KMS-11 (cell line): ENCODE measurements around the gene ZDHHC9.

Experiments
- H2AFZ ChIP-seq: fragments of 200-600 bp; sonication (generic); 2 replicates; pipeline ENCODE4 v1.6.1; 2016; ENCODE audit warnings: antibody characterized with exemption, mixed run types, low read depth
- H3K27ac ChIP-seq: fragments of 200-600 bp; sonication (generic); 2 replicates; pipeline ENCODE4 v1.6.1; 2016; ENCODE audit warnings: mild to moderate bottlenecking, mixed run types
- H3K27me3 ChIP-seq: fragments of 200-600 bp; sonication (generic); 2 replicates; pipeline ENCODE4 v1.6.1; 2017; ENCODE audit warnings: mild to moderate bottlenecking, low read depth, mixed run types, moderate library complexity; ENCODE audit not compliant: insufficient read depth
- H3K36me3 ChIP-seq: fragments of 200-600 bp; sonication (generic); 2 replicates; pipeline ENCODE4 v1.6.1; 2017; ENCODE audit warnings: mild to moderate bottlenecking, mixed run types; ENCODE audit not compliant: insufficient read depth
- H3K4me1 ChIP-seq: fragments of 200-600 bp; sonication (generic); 2 replicates; pipeline ENCODE4 v1.6.1; 2016; ENCODE audit warnings: mild to moderate bottlenecking, low read depth, mixed run types; ENCODE audit not compliant: poor library complexity, severe bottlenecking
- H3K4me2 ChIP-seq: fragments of 200-600 bp; sonication (generic); 2 replicates; pipeline ENCODE4 v1.7.0; 2016; ENCODE audit warnings: mild to moderate bottlenecking, mixed run types
- H3K4me3 ChIP-seq: fragments of 200-600 bp; sonication (generic); IDR thresholded peaks from 2 replicates; pipeline ENCODE4 v1.6.1; 2017; ENCODE audit warnings: low read depth, low read length, mixed read lengths; ENCODE audit not compliant: insufficient read depth
- H3K79me2 ChIP-seq: fragments of 200-600 bp; sonication (generic); 2 replicates; pipeline ENCODE4 v1.6.1; 2016; ENCODE audit warnings: low read depth, mixed run types; ENCODE audit not compliant: insufficient read depth
- H3K9ac ChIP-seq: fragments of 200-600 bp; sonication (generic); 2 replicates; pipeline ENCODE4 v1.6.1; 2016; ENCODE audit warnings: mild to moderate bottlenecking, mixed run types
- H4K20me1 ChIP-seq: fragments of 200-600 bp; sonication (generic); 2 replicates; pipeline ENCODE4 v1.6.1; 2016; ENCODE audit warnings: mild to moderate bottlenecking, mixed run types; ENCODE audit not compliant: insufficient read depth
- TF ChIP-seq, protein P1 (sequence below): fragments of 200-600 bp; sonication (generic); conservative IDR thresholded peaks from 2 replicates; pipeline ENCODE4 v1.6.1; 2017; ENCODE audit warnings: low read depth, mild to moderate bottlenecking, antibody characterized with exemption, low read length, moderate library complexity, mixed read lengths

Gene ZDHHC9

DNA sequence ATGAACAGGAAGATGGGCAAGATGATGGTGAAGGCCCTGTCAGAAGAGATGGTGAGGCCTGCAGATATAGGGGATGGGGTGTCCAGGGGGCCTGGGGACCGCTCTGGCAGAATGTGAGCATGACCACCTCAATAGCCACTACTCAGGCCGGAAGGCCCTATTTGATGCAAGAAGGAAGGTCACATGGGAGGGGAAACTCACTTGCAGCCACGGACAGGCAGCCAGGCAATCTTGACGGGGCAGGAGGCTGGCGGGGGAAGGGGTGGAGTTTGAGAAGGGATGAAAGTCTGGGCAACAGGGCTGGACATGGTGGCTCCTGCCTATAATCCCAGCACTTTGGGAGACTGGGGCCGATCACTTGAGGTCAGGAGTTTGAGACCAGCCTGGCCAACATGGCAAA is 55.2 kb downstream of the ZDHHC9 start:
- no peak overlapping the region for H3K9ac ChIP-seq
- no peaks in the 10 kb centered on the region for H3K79me2 ChIP-seq
- H3K36me3 ChIP-seq, result no peaks in the 10 kb centered on the region
- TF ChIP-seq, protein P1, sequence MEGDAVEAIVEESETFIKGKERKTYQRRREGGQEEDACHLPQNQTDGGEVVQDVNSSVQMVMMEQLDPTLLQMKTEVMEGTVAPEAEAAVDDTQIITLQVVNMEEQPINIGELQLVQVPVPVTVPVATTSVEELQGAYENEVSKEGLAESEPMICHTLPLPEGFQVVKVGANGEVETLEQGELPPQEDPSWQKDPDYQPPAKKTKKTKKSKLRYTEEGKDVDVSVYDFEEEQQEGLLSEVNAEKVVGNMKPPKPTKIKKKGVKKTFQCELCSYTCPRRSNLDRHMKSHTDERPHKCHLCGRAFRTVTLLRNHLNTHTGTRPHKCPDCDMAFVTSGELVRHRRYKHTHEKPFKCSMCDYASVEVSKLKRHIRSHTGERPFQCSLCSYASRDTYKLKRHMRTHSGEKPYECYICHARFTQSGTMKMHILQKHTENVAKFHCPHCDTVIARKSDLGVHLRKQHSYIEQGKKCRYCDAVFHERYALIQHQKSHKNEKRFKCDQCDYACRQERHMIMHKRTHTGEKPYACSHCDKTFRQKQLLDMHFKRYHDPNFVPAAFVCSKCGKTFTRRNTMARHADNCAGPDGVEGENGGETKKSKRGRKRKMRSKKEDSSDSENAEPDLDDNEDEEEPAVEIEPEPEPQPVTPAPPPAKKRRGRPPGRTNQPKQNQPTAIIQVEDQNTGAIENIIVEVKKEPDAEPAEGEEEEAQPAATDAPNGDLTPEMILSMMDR, result no peak
- H3K4me3 ChIP-seq, result no peak overlapping the region
- H3K27me3 ChIP-seq, result no peaks in the 10 kb centered on the region
- peaks cover 3% of the 10 kb centered on the region for H3K4me1 ChIP-seq
- H4K20me1 ChIP-seq, result no peaks in the 10 kb centered on the region
- no peak overlapping the region for H3K4me2 ChIP-seq
- H2AFZ ChIP-seq, result no peak overlapping the region
- no peak overlapping the region for H3K27ac ChIP-seq

DNA sequence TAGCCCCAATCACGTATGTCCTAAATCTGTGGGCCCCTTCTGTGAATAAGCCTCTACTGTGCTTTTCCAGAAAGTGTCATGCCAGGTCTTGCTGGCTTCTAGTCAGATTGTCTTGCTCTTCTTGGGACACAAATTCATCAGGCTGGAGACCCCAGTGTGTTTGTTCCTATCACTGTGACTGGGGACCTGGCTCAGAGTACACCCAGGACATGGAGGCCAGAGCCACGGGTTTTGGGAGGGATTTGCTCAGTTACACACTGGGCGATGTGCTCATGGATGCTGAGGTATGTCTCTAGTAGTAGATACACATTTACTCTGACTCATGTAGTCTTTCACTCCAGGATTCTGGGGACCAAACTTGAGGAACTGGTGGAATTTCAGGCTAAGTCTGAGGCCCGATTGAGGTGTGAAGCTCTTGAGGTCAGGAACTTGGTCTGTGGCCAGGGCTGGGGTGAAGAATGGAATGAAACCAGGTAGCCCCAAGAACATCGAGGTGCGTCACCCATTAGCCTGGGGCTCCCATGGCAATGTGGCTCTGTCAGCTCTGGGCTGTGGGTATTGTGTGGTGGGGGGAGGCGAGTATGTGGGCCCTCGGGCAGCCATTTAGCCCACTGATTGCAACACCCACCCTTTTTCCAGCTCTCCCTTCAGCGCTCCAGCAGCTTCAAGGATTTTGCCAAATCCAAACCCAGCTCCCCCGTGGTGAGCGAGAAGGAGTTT is 56.2 kb downstream of the ZDHHC9 start:
- no peaks in the 10 kb centered on the region for H3K27me3 ChIP-seq

DNA sequence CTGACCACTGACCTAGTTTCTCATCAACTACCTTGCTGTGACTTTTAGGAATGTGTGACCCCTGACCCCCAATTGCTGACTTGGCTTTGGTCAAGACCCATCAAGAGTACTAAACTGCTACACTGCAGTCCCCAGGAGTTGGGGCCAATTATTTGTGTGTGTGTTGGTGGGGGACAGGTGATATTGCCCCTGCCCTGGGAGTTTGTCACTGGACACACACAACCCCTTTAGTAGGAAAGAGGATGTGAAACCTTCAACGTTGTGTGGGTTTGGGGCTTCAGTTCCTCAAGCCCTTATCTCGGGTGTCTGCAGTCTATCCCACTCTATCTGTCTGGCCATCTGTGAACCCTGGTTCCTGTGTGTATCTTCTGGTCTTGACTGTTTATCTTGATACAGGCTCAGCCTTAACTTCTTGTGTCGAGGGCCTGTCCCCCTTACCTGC is 57.5 kb downstream of the ZDHHC9 start:
- TF ChIP-seq, protein P1, result no peak
- no peak overlapping the region for H3K4me2 ChIP-seq
- H3K9ac ChIP-seq, result no peak overlapping the region
- H3K4me1 ChIP-seq, result peaks cover 3% of the 10 kb centered on the region
- no peak overlapping the region for H3K27ac ChIP-seq
- no peaks in the 10 kb centered on the region for H3K36me3 ChIP-seq
- no peak overlapping the region for H3K4me3 ChIP-seq
- no peaks in the 10 kb centered on the region for H3K27me3 ChIP-seq
- no peaks in the 10 kb centered on the region for H3K79me2 ChIP-seq
- H2AFZ ChIP-seq, result no peak overlapping the region
- no peaks in the 10 kb centered on the region for H4K20me1 ChIP-seq

More for the DNA sequence above, 56.2 kb downstream of the ZDHHC9 start:
- Histone ChIP-seq H3K36me3 (no peaks in the 10 kb centered on the region), H3K9ac (no peak overlapping the region), H3K79me2 (no peaks in the 10 kb centered on the region), H3K4me3 (no peak overlapping the region), H3K4me1 (peaks cover 3% of the 10 kb centered on the region), H3K4me2 (no peak overlapping the region), H4K20me1 (no peaks in the 10 kb centered on the region), H3K27ac (no peak overlapping the region), H2AFZ (no peak overlapping the region)
- TF ChIP-seq, protein P1, result no peak

DNA sequence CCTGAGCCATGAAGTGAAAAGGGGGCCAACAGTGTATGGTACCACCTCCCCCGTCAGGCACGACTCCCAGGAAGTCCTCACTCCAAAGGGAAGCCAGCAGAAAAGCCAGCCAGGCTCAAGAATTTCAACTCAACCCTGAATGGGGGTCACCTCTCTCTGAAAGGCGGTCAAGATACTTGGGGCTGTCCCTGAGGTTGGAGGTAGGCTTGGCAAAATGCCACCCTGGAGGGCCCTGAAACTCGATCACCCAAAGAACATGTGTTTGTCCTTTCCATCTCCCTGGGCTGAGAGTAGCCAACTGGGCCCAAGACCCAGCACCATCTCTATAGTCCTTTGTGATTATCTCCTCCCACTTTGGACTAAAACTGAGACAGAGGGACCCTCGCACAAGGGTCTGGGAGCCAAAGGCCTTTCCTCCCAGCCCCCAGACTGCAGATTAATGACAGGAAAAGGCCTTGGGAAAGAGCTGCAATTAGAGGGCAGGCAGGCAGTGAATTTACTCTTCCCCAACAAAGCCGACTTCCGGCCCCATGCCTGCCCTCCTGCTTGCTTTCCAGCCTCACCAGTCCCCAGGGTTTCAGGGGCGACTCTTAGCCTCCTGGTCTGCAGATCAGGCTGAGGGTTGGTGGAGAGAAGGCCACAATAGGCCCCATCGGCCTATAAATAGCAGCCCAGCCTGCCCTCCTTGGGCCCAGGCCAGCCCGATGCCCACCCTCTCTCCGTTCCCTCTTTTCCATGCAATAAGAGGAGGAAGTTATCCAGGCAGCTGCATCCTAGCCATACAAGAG is 58.3 kb downstream of the ZDHHC9 start:
- H4K20me1 ChIP-seq, result no peaks in the 10 kb centered on the region
- peaks cover 10% of the 10 kb centered on the region for H3K4me1 ChIP-seq
- no peaks in the 10 kb centered on the region for H3K79me2 ChIP-seq
- H3K27ac ChIP-seq, result no peak overlapping the region
- no peak overlapping the region for H3K4me3 ChIP-seq
- TF ChIP-seq, protein P1, result no peak
- no peak overlapping the region for H3K9ac ChIP-seq
- no peak overlapping the region for H2AFZ ChIP-seq
- no peaks in the 10 kb centered on the region for H3K27me3 ChIP-seq
- no peaks in the 10 kb centered on the region for H3K36me3 ChIP-seq
- H3K4me2 ChIP-seq, result no peak overlapping the region
